ENCODE measurements around the gene XPC. TPM values are rescaled to one million over a fixed set of nuclear protein-coding genes. Genes with fewer than 3 reads are reported as not detected.

The XPC gene
- total and polyA plus RNA-seq, 7 donors, result 8.1 to 37.5 (median 30.3) TPM

DNA sequence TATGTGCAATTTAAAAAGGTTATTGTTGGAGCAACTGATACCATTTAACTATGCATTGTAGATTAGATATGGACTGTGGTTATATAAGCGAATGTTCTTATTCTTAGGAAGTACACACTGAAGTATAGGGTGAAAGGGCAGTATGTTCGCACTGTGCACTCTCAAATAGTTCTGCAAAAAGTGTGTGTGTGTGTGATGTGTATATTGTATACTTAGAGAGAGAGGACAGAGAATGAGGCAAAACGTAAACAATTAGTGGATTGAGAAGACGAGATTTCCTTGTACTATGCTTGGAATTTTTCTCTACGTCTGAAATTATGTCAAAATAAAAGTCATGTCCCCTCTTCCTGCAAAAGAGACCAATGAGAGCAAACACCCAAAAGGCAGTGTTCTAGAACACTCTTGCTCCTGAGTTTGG is 30.6 kb upstream of the XPC start:
- no peak for TF ChIP-seq EP300 (IDR thresholded peaks at IDR 0.05)
- no peak for TF ChIP-seq POLR2A (IDR thresholded peaks at IDR 0.05)
- TF ChIP-seq POLR2AphosphoS5 (IDR thresholded peaks at IDR 0.05), result no peak
- TF ChIP-seq, protein P1, sequence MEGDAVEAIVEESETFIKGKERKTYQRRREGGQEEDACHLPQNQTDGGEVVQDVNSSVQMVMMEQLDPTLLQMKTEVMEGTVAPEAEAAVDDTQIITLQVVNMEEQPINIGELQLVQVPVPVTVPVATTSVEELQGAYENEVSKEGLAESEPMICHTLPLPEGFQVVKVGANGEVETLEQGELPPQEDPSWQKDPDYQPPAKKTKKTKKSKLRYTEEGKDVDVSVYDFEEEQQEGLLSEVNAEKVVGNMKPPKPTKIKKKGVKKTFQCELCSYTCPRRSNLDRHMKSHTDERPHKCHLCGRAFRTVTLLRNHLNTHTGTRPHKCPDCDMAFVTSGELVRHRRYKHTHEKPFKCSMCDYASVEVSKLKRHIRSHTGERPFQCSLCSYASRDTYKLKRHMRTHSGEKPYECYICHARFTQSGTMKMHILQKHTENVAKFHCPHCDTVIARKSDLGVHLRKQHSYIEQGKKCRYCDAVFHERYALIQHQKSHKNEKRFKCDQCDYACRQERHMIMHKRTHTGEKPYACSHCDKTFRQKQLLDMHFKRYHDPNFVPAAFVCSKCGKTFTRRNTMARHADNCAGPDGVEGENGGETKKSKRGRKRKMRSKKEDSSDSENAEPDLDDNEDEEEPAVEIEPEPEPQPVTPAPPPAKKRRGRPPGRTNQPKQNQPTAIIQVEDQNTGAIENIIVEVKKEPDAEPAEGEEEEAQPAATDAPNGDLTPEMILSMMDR (IDR thresholded peaks at IDR 0.05), result no peak
- Histone ChIP-seq H3K27me3 (no peaks in the 10 kb centered on the region), H3K4me3 (no peak overlapping the region), H3K27ac (no peak overlapping the region), H3K4me1 (no peaks in the 10 kb centered on the region), H3K9me3 (no peaks in the 10 kb centered on the region), H3K36me3 (no peaks in the 10 kb centered on the region)
- intact Hi-C loops (cut with DNase I), result no loop called here
- WGBS, 2 donors, result 11 to 55% methylated on average over 5 of the region's 5 CpGs
- no peak for DNase-seq

GRCh38 chr3:14208168-14208567 is 29.8 kb upstream of the XPC start:
- no peaks in the 10 kb centered on the region for H3K27me3 ChIP-seq
- WGBS, 2 donors, result 87 to 92% methylated on average over 4 of the region's 4 CpGs
- TF ChIP-seq POLR2AphosphoS5 (IDR thresholded peaks at IDR 0.05) (no peak), EP300 (IDR thresholded peaks at IDR 0.05) (no peak), POLR2A (IDR thresholded peaks at IDR 0.05) (no peak)
- TF ChIP-seq, protein P1 (IDR thresholded peaks at IDR 0.05), result no peak
- intact Hi-C loops (cut with DNase I), result no loop called here
- no peak overlapping the region for H3K4me3 ChIP-seq
- no peaks in the 10 kb centered on the region for H3K4me1 ChIP-seq
- H3K36me3 ChIP-seq, result no peaks in the 10 kb centered on the region
- H3K27ac ChIP-seq, result no peak overlapping the region
- H3K9me3 ChIP-seq, result no peaks in the 10 kb centered on the region
- DNase-seq, result no peak

DNA sequence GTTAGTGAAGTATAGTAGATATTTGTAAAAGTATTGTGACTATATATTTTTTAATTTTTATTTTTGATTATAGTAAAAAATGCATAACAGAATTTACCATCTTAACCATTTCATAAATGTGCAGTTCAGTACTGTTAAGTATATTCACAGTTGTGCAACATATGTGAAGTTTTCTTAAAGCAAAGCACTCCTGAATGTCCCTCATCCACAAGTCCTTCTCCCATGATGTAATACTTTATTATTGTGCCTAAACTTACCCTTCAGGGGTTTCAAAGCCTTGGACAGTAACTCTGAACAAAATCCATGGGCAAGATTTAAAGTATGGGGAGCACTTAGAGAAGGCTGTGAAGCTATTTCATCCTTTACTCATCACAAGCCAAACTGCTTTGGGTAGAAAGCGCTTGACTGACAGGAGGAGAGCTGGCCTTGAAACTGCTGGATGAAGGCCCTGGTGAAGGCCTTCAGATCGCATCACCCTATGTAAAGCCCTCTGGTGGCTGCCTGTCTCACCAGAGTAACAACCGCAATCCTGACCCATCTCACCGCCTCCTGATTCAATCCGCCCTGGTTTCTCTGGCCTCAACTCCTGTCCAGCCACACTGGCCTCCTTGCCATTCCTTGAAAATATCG is 28.3 kb upstream of the XPC start:
- TF ChIP-seq EP300 (IDR thresholded peaks at IDR 0.05), result no peak
- no peak for TF ChIP-seq POLR2AphosphoS5 (IDR thresholded peaks at IDR 0.05)
- TF ChIP-seq POLR2A (IDR thresholded peaks at IDR 0.05), result no peak
- TF ChIP-seq, protein P1 (IDR thresholded peaks at IDR 0.05), result no peak
- intact Hi-C loops (cut with DNase I), result no loop called here
- H3K36me3 ChIP-seq, result no peaks in the 10 kb centered on the region
- H3K4me3 ChIP-seq, result no peak overlapping the region
- no peak overlapping the region for H3K27ac ChIP-seq
- H3K4me1 ChIP-seq, result no peaks in the 10 kb centered on the region
- no peak for DNase-seq
- H3K9me3 ChIP-seq, result no peaks in the 10 kb centered on the region
- WGBS, 2 donors, result 96% methylated on average over 6 of the region's 6 CpGs
- no peaks in the 10 kb centered on the region for H3K27me3 ChIP-seq

DNA sequence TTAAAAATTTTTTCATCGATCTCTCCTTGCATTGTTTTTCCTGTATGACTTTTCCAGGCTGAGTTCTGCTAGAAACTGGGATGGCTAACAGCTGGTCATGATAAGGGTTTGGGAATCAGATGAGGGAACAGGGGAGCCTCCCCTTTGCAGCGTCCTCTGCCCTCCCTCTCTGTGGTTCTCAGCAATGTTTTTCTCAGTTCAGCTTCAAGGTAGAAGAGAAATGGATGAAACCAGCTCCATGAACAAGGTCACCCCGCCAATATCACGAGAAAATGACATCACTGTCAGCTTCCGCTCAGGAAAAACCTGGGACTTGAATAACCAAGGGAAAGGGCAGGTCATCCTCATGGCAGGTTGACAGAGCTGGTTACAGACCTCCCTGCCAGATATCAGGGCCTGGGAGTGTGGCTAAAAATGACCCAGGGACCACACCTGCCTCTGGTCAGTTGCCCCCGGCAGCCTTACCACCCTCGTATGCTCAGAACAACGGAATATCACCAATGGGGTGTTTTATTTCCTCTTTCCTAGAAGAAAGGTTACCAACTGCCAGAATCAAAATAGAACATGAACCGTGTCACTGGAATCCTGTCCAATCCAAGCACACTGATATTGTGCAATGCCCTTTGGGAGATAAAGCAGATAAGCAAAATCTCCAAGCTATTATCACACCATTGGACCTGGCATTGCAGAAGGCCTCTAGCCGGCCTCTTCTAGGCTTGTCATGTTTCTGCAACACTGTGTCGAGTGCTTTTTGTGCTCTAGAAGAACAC is 26.3 kb upstream of the XPC start:
- intact Hi-C loops (cut with DNase I), result no loop called here
- no peaks in the 10 kb centered on the region for H3K9me3 ChIP-seq
- no peak overlapping the region for H3K4me3 ChIP-seq
- peaks cover 0 to 5% (median under 1%) of the 10 kb centered on the region in 4 donors for H3K36me3 ChIP-seq
- no peak for TF ChIP-seq POLR2A (IDR thresholded peaks at IDR 0.05)
- no peak for TF ChIP-seq EP300 (IDR thresholded peaks at IDR 0.05)
- TF ChIP-seq POLR2AphosphoS5 (IDR thresholded peaks at IDR 0.05), result peak in 2 of 4 donors; percentile 21 to 49
- TF ChIP-seq, protein P1 (IDR thresholded peaks at IDR 0.05), result no peak
- H3K27me3 ChIP-seq, result no peaks in the 10 kb centered on the region
- peak; percentile 71 for DNase-seq
- no peaks in the 10 kb centered on the region for H3K4me1 ChIP-seq
- 47 to 65% methylated on average over 11 of the region's 11 CpGs for WGBS, 2 donors
- H3K27ac ChIP-seq, result peak overlapping the region in 2 of 4 donors; percentile 29 to 68
